NCI-H187 treated with DMSO at 0.1 percent for 48 hours (cell line): ENCODE data around the gene ERBB4.

ENCODE experiments used
- DNase-seq: peaks from one replicate; lab custom pipeline; 2025; lab: John Stamatoyannopoulos, UW

Gene ERBB4

GRCh38 chr2:212428681-212429478 lies 109.7 kb downstream of the ERBB4 start:
- DNase-seq, result no peak

DNA sequence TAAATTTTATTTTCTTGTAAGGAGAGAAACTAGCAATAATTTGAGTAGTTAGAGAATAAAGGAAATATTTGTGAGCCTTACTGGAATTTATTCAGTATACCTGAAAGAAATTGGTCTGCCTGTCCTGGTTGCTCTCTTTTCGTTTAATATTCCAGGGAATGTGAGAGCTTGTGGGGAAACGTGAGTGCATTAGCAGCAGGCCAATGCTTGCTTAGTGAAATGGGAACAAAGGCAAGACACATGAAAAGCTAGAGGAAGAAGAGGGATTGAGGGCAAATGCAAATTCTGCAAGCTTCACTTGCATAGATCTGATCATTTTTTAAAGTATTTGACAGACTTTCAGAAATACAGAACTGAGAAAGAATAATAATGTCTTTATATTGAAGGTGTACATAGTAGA lies 111.0 kb downstream of the ERBB4 start:
- no peak for DNase-seq

- no peak for DNase-seq
These were observed 111.8 kb downstream of the ERBB4 start for GRCh38 chr2:212426637-212427412.

- no peak for DNase-seq
These were observed 114.5 kb downstream of the ERBB4 start for GRCh38 chr2:212424082-212424481.

GRCh38 chr2:212423089-212423488 lies 115.5 kb downstream of the ERBB4 start:
- no peak for DNase-seq

- no peak for DNase-seq
These were observed 116.9 kb downstream of the ERBB4 start for GRCh38 chr2:212421556-212422334.

GRCh38 chr2:212416086-212416485 lies 122.5 kb downstream of the ERBB4 start:
- DNase-seq, result no peak

DNA sequence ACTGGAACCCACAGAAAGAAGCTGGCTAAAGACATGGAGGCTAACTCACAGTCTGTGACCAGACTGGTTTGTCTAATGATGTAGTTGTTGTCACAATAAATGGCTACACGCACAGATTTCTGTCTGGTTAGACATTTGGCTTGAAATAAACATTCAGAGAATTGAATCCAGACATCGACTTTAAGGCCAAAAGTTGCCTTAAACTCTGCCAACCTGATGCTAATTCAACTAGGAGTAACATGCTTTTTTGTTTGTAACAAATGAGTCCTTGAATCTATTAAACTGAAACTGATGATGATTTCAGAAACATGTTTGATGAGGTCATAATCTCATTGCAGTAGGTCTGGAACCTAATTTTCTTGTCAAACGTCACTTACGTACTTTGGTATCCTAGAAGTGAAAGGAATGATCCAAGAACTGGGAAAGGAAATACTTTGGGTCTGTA lies 123.8 kb downstream of the ERBB4 start:
- no peak for DNase-seq

GRCh38 chr2:212409560-212409959 lies 129.0 kb downstream of the ERBB4 start:
- DNase-seq, result no peak

GRCh38 chr2:212408524-212408923 lies 130.1 kb downstream of the ERBB4 start:
- no peak for DNase-seq

- no peak for DNase-seq
These were observed 131.9 kb downstream of the ERBB4 start for GRCh38 chr2:212406716-212407115.

GRCh38 chr2:212402316-212402715 lies 136.3 kb downstream of the ERBB4 start:
- DNase-seq, result no peak

GRCh38 chr2:212398316-212398715 lies 140.3 kb downstream of the ERBB4 start:
- no peak for DNase-seq

DNA sequence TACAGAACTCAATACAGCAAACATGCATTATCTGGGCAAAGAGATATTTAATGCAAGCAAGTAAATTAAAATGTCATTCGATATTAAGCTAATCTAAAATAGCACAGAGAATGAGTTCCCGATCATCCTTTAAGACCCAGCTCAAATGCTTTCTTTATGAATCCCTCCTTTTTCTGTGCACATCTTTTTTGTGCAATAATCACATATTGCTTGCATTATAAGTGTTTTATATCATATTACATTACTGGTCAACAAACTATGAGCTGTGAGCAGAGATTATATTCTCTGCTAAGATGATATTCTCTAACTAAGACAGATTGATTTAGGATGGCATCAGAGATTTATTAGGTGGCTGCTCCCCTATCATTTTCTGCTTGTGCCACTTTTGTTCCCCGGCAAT lies 146.1 kb downstream of the ERBB4 start:
- DNase-seq, result no peak

DNA sequence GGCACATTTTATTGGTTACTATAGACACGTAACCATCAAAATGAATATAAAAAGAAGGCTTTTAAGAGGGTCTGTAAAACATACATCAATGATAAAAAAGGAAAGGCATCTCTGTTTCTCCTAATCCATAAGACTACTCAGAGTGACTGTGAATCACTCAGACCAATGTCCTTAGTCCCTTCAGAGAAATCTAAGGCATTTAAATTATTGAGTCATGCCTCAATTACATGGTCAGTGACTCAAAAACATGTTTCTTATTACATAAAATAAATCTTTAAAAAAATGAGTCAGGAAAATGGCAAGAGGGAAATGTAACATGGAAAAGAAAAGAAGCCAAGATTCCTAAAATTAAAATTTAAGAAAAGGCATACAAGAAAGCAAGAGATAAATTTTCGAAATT lies 146.6 kb downstream of the ERBB4 start:
- no peak for DNase-seq

DNA sequence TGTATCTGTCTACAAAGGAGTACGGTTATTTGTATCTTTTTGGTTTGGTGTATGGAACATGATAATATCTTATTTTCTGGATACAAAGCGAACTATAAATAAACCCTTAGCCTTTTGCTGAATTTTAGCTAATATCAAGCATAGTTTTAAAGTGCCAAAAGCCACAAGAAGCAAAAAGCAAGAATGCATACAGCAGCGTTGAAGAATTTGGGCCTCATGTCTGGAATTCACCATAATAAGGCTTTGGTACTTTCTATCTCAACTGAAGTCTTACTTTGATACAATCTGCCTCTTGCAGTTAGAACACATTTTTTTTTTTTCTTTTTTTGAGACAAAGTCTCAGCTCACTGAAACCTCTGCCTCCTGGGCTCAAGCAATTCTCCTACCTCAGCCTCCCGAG lies 151.5 kb downstream of the ERBB4 start:
- DNase-seq, result no peak

DNA sequence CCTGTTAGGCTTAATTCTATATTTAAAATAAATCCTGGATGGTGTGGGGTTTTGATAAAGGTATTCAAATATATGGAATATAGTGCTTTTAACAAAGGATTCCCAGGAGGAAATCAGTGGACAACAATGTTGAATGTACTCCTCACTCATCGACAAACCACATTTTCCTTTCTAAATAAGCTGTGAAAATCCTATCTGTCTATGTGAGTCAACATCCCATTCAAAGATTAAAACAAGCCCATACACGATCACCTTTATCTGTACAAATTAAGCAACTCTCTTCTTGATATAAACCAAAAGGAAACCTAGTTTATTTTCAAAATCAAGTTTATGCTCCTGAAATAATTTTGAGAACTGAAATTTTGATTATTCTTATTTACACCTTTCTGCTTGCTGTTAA lies 153.4 kb downstream of the ERBB4 start:
- no peak for DNase-seq

- DNase-seq, result no peak
These were observed 154.6 kb downstream of the ERBB4 start for GRCh38 chr2:212384027-212384426.

DNA sequence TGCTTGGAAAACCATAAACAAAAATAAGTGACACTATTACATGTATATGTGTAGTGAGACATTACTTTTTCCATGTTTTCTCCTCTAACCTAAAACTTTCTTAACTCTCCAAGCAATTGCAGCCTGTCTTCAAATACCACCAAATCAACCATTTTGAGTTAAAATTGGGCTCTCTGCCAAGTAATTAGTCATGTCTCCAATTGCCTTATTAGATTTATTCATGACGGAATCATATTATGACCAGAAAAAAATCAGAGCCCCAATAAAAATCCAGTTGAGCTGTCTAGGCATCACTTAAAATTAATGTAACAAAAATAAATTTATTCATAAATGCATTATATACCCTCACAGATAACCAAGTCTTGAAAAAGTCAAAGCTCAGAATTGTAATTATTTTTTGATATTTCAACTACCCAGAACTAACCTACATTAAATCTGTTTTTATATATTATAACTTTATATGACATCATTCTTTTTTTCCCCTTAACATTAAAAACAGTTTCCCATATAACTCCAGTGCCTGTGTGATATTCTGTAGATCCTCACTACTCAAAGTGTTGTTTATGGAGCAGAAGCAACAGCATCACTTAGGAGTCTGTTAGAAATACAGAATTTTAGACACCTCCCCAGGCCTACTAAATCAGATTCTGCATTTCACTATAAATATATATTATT lies 157.0 kb downstream of the ERBB4 start:
- no peak for DNase-seq

DNA sequence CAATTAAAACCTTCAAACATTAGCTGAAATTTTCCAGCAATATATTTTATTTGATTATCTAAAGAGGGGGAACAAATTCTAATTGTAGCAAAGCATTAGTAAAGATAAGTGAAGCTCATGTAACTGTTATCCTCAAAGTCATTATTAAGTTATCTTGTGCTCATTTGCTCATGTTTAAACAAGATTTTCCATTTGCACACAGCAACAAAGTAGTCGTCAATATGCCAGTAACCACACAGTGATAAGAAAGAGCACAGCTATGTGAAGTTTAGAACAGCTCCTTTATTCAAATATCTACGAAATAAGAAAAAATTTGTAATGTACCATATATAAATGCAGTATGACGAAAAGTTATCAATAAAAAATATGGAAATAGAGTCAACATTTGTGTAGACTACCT lies 159.5 kb downstream of the ERBB4 start:
- no peak for DNase-seq

- DNase-seq, result no peak
These were observed 171.2 kb downstream of the ERBB4 start for GRCh38 chr2:212367431-212367830.
